Esophagus squamous epithelium (tissue), 5 donors: Measurements from ENCODE around the gene TWF1. TPM values are rescaled to one million over a fixed set of nuclear protein-coding genes. Genes with fewer than 3 reads are reported as not detected.

Experiments used
- DNase-seq: peaks from one replicate; lab custom pipeline; 2025; lab: John Stamatoyannopoulos, UW
- H3K27ac ChIP-seq, 4 donors: fragments of 200-600 bp; sonication (generic); one replicate each; pipeline ENCODE4 v1.5.1; 2016 to 2019; ENCODE audit warnings: mild to moderate bottlenecking in 1 of 4
- H3K27me3 ChIP-seq, 4 donors: fragments of 200-600 bp; sonication (generic); 1 replicate in 3 of 4; 2 replicates in 1 of 4; pipeline versions ENCODE4 v1.5.1 to v1.6.0; 2017 to 2021; ENCODE audit warnings: antibody characterized with exemption in 1 of 4
- H3K36me3 ChIP-seq, 3 donors: fragments of 200-600 bp; sonication (generic); one replicate each; pipeline ENCODE4 v1.5.1; 2016 to 2019
- H3K4me1 ChIP-seq, 3 donors: fragments of 200-600 bp; sonication (generic); one replicate each; pipeline ENCODE4 v1.5.1; 2017 to 2019
- H3K4me3 ChIP-seq, 4 donors: fragments of 200-600 bp; sonication (generic); 1 replicate in 3 of 4; 2 replicates in 1 of 4; pipeline ENCODE4 v1.5.1; 2016 to 2019; ENCODE audit warnings: mild to moderate bottlenecking in 2 of 4, moderate library complexity in 1 of 4
- H3K9me3 ChIP-seq, 3 donors: fragments of 200-600 bp; sonication (generic); one replicate each; pipeline ENCODE4 v1.5.1; 2016 to 2019
- POLR2A ChIP-seq, 4 donors: fragments of 450-650 bp; IDR thresholded peaks; one replicate each; pipeline ENCODE4 v1.6.1; 2017; ENCODE audit warnings: antibody characterized with exemption in 4 of 4, mild to moderate bottlenecking in 4 of 4, moderate library complexity in 3 of 4
- WGBS, 2 donors: methylation state at CpG; one replicate each; pipeline ENCODE4 v1.1.5; 2018; 5-methylcytosine and 5-hydroxymethylcytosine counted together
- intact Hi-C: fragments of 100-400 bp; cut with DNase I; formaldehyde crosslinking; loops from one replicate; pipeline ENCODE4 v1.15.0; 2022
- total RNA-seq, 4 donors: library from RNA; depleted of rRNA; stranded (reverse); fragments of >200 nt; gene quantifications; one replicate each; pipeline ENCODE4 v1.1.0, GENCODE V29; 2016
- TF ChIP-seq, protein P1 (sequence below), 6 experiments: fragments of 450-650 bp in 4 of 6; fragments of 200-600 bp in 2 of 6; sonication (generic) in 2 of 6; IDR thresholded peaks; one replicate each; pipeline ENCODE4 v1.5.1; 2016 to 2019; ENCODE audit warnings: antibody characterized with exemption in 6 of 6, mild to moderate bottlenecking in 4 of 6, moderate library complexity in 4 of 6
- donor health status: DM: yes; HTN: yes; CAD: no.

Gene TWF1
- total RNA-seq, 4 donors from 2014 or later: 112 to 230 (median 194) TPM

DNA sequence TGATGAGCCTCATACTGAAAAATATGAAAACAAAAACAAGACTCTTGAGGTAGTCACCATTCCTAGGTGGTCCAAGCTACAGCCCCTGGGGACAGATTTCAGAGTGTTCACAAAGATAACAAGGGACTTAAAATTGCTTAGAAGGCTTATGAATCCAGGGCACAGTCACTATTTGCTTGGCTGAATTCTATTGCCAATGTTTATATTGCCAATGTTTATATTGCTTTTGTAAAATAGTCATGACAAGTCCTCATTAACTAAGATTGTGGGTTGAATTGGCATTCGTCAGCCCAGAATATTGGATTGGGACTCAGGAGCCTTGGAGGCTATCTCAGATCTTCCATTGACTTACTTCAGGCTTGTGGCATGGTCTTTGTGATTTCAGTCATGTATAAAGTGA lies 36.1 kb upstream of the TWF1 start:
- Histone ChIP-seq H3K36me3 (peaks cover 0 to 7% (median 0%) of the 10 kb centered on the region in 3 donors), H3K4me1 (peaks cover 3 to 11% (median 3%) of the 10 kb centered on the region in 3 donors), H3K4me3 (no peak overlapping the region), H3K27ac (no peak overlapping the region), H3K27me3 (no peaks in the 10 kb centered on the region), H3K9me3 (no peaks in the 10 kb centered on the region)
- no peak for TF ChIP-seq POLR2A (IDR thresholded peaks at IDR 0.05)
- TF ChIP-seq, protein P1, sequence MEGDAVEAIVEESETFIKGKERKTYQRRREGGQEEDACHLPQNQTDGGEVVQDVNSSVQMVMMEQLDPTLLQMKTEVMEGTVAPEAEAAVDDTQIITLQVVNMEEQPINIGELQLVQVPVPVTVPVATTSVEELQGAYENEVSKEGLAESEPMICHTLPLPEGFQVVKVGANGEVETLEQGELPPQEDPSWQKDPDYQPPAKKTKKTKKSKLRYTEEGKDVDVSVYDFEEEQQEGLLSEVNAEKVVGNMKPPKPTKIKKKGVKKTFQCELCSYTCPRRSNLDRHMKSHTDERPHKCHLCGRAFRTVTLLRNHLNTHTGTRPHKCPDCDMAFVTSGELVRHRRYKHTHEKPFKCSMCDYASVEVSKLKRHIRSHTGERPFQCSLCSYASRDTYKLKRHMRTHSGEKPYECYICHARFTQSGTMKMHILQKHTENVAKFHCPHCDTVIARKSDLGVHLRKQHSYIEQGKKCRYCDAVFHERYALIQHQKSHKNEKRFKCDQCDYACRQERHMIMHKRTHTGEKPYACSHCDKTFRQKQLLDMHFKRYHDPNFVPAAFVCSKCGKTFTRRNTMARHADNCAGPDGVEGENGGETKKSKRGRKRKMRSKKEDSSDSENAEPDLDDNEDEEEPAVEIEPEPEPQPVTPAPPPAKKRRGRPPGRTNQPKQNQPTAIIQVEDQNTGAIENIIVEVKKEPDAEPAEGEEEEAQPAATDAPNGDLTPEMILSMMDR (IDR thresholded peaks at IDR 0.05): no peak
- DNase-seq: no peak
- intact Hi-C loops: no loop called here
- 78 to 82% methylated on average over 1 of the region's 1 CpG for WGBS, 2 donors

DNA sequence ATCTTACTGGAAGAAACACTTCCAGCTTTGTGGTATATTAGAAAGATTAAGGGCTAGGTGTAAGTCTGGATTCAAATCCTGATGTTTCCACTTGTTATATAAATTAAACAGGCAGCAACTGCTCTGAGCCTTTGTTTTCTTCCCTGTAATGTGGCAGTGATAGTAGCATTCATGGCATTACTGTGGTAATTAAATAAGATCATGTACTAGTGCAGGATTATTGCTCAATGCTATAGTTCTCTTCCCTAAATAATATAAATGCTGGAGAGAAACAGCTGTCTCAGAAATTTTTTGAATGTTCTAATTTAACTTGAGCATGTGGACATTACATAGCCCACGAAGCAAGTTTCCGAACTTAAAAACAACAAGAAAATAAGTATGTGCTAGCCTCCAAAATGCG lies 35.1 kb upstream of the TWF1 start:
- H3K27me3 ChIP-seq: no peaks in the 10 kb centered on the region
- intact Hi-C loops: no loop called here
- peaks cover 3 to 16% (median 8%) of the 10 kb centered on the region in 3 donors for H3K4me1 ChIP-seq
- H3K9me3 ChIP-seq: no peaks in the 10 kb centered on the region
- H3K27ac ChIP-seq: no peak overlapping the region
- DNase-seq: no peak
- 72 to 95% methylated on average over 3 of the region's 3 CpGs for WGBS, 2 donors
- peaks cover 0 to 7% (median 0%) of the 10 kb centered on the region in 3 donors for H3K36me3 ChIP-seq
- H3K4me3 ChIP-seq: no peak overlapping the region
- TF ChIP-seq POLR2A (IDR thresholded peaks at IDR 0.05): no peak
- TF ChIP-seq, protein P1 (IDR thresholded peaks at IDR 0.05): no peak

DNA sequence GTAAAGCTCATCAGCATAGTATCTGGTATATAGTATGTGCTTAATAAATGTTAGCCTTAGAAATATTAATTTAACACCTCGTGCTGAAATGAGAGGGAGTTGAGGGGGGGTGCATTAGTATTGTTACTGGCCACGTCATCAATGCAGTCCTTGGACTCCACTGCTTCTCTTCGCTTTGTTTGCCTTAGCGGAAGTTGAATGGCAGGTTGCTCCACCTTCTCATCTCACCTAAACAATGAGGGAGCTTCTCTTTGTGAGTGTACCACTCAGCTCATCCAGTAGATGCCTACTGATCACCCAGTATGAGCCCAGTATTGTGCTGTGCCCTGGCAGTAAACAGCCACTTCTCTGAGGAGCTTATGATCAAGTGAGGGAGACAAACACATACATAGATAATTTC lies 34.2 kb upstream of the TWF1 start:
- Histone ChIP-seq H3K9me3 (no peaks in the 10 kb centered on the region), H3K36me3 (peaks cover 0 to 7% (median 0%) of the 10 kb centered on the region in 3 donors), H3K27me3 (no peaks in the 10 kb centered on the region), H3K4me1 (peaks cover 3 to 19% (median 8%) of the 10 kb centered on the region in 3 donors), H3K4me3 (no peak overlapping the region), H3K27ac (no peak overlapping the region)
- DNase-seq: no peak
- intact Hi-C loops: no loop called here
- TF ChIP-seq, protein P1 (IDR thresholded peaks at IDR 0.05): no peak
- TF ChIP-seq POLR2A (IDR thresholded peaks at IDR 0.05): no peak
- 78% methylated on average over 4 of the region's 4 CpGs for WGBS, 2 donors

DNA sequence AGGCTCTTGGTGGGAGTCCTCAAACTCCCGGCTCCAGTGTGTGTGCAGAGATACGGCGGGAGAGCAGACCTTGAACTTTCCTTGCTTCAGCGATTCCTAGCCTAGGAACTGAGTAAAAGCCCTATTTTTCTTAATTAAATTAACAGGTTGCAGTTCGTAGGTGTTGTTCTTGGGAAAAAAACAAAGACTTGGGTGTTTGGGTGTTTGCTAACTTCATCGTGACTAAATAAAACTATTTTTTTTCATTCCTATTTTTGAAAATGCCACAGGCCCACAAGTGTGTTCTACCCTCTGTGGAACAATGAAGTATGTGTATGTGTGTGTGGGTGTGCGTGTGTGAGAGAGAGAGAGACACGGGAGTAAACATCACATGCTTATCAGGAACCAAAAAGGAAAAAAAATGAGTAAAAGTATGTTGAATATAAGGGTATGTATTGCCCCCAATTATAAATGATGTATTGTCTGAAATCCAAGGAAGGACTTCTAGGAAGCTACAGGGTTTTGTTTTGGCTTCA lies 30.4 kb upstream of the TWF1 start:
- intact Hi-C loops: no loop called here
- TF ChIP-seq POLR2A (IDR thresholded peaks at IDR 0.05): no peak
- TF ChIP-seq, protein P1 (IDR thresholded peaks at IDR 0.05): no peak
- DNase-seq: no peak
- peak overlapping the region; percentile 94 to 99 (median 94) for H3K27ac ChIP-seq
- H3K9me3 ChIP-seq: no peaks in the 10 kb centered on the region
- peaks cover 3 to 26% (median 11%) of the 10 kb centered on the region in 3 donors for H3K4me1 ChIP-seq
- H3K36me3 ChIP-seq: no peaks in the 10 kb centered on the region
- WGBS, 2 donors: 1 to 2% methylated on average over 8 of the region's 8 CpGs
- no peaks in the 10 kb centered on the region for H3K27me3 ChIP-seq
- H3K4me3 ChIP-seq: peak overlapping the region; percentile 67 to 98 (median 72)

DNA sequence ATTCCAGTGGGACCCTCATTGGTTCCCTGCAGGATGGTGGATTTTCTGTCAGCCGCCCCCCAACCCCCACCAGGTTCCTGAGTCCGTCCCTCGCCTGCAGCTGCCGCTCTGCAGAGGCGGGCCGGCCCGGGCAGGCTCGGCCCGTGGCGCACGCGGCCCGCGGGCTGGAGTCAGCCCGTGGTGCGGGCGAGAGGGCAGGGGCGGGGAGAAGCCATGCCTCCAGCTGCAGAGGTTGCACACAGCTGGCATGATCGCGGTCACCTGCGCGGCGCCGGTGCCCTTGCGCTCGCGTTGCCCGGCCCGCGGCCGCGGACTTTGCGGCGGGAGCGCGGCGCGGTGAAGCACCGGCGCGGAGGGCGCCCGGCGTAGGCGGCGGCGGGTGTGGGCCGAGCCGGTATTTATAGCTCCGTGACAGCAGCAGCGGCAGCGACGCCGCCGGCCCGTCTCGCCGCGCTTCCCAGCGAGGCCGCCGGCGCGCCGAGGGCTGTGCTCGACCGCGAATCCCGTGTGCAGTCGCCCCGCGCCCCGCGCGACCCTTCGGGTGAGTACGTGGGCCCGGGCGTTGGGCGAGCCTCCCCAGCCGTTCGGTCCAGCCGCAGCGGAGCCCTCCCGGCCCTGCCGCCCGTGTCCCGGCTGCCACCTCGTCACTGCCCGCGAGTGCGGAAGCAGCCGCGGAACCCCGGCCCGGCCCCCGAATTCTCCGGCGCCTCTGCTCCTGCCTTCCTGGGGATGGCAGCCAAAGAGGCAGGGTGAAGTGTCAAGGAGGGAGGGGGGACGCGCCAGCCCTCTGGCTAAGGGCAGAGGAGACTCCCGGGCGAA lies 29.7 kb upstream of the TWF1 start, which contains the start of gene TMEM117:
Gene TMEM117 (plus strand): TSS at position 426 of the 819 bp plus-strand sequence.
- Histone ChIP-seq H3K9me3 (no peaks in the 10 kb centered on the region), H3K27ac (peak within 1 kb of the TSS; percentile 94 to 99 (median 94)), H3K4me3 (peak within 1 kb of the TSS; percentile 67 to 98 (median 72)), H3K36me3 (no peaks in the 10 kb centered on the region), H3K4me1 (peaks cover 3 to 26% (median 11%) of the 10 kb centered on the region in 3 donors), H3K27me3 (no peaks in the 10 kb centered on the region)
- DNase-seq: peak; percentile 3
- intact Hi-C loops: no loop called here
- peak in 2 of 4 donors; percentile 52 to 65 for TF ChIP-seq POLR2A (IDR thresholded peaks at IDR 0.05)
- TF ChIP-seq, protein P1 (IDR thresholded peaks at IDR 0.05): no peak
- 0% methylated on average over 1 of the region's 103 CpGs; no CpG with 5 or more reads in 1 of the 2 donors for WGBS, 2 donors
